Transverse colon (tissue), 4 donors: ENCODE data around the gene SSBP4.

Experiments
- CTCF ChIP-seq, 5 experiments: fragments of 200-600 bp in 3 of 5; fragments of 450-650 bp in 2 of 5; sonication (generic) in 3 of 5; IDR thresholded peaks; 1 replicate in 2 of 5; 2 replicates in 3 of 5; pipeline ENCODE4 v1.5.1; 2016 to 2017; ENCODE audit warnings: antibody characterized with exemption in 5 of 5, inconsistent platforms in 3 of 5, mild to moderate bottlenecking in 2 of 5, moderate library complexity in 1 of 5
- POLR2AphosphoS5 ChIP-seq, 3 donors: sonication (generic); formaldehyde crosslinking; IDR thresholded peaks; one replicate each; pipeline ENCODE4 v1.6.1; 2016; ENCODE audit warnings: antibody characterized with exemption in 3 of 3

- TF ChIP-seq POLR2AphosphoS5 (IDR thresholded peaks at IDR 0.05) = no peak
- TF ChIP-seq CTCF (IDR thresholded peaks at IDR 0.05) = no peak
These were observed 64.1 kb downstream of the SSBP4 start for GRCh38 chr19:18483119-18483890.
